WTC11 (cell line): ENCODE measurements around the gene AXIN2. TPM values are rescaled to one million over a fixed set of nuclear protein-coding genes. Genes with fewer than 3 reads are reported as not detected.

Source experiments
- ATF1 ChIP-seq: sonication (generic); formaldehyde crosslinking; IDR thresholded peaks from 2 replicates; pipeline ENCODE4 v1.8.1; 2023; ENCODE audit warnings: mild to moderate bottlenecking, moderate library complexity, missing genetic modification reagents
- CBFB ChIP-seq: sonication (generic); formaldehyde crosslinking; IDR thresholded peaks from 2 replicates; pipeline ENCODE4 v1.8.1; 2022; ENCODE audit warnings: mild to moderate bottlenecking, low read depth, missing genetic modification reagents
- CREM ChIP-seq: sonication (generic); formaldehyde crosslinking; IDR thresholded peaks from 2 replicates; pipeline ENCODE4 v1.8.1; 2022; ENCODE audit warnings: mild to moderate bottlenecking, missing genetic modification reagents, moderate library complexity
- EMX1 ChIP-seq: fragments of 250-450 bp; sonication (Bioruptor Pico); IDR thresholded peaks from 2 replicates; pipeline ENCODE4 v1.8.0; 2021; ENCODE audit warnings: mild to moderate bottlenecking
- ESRRA ChIP-seq: sonication (generic); formaldehyde crosslinking; IDR thresholded peaks from 2 replicates; pipeline ENCODE4 v1.8.1; 2022; ENCODE audit warnings: mild to moderate bottlenecking, missing genetic modification reagents, borderline replicate concordance
- ETV6 ChIP-seq: sonication (generic); formaldehyde crosslinking; IDR thresholded peaks from 2 replicates; pipeline ENCODE4 v1.8.1; 2022; ENCODE audit warnings: mild to moderate bottlenecking, missing genetic modification reagents
- GABPB1 ChIP-seq: sonication (generic); formaldehyde crosslinking; IDR thresholded peaks from 2 replicates; pipeline ENCODE4 v1.8.1; 2023; ENCODE audit warnings: mild to moderate bottlenecking, missing genetic modification reagents
- GTF2I ChIP-seq: fragments of 250-450 bp; sonication (Bioruptor Pico); conservative IDR thresholded peaks from 2 replicates; pipeline ENCODE4 v1.4.0; 2021; ENCODE audit warnings: mild to moderate bottlenecking
- HMGA2 ChIP-seq: fragments of 250-450 bp; sonication (Bioruptor Pico); IDR thresholded peaks from 2 replicates; pipeline ENCODE4 v1.4.0; 2021; ENCODE audit warnings: mild to moderate bottlenecking, moderate library complexity
- JAZF1 ChIP-seq: fragments of 250-450 bp; sonication (Bioruptor Pico); IDR thresholded peaks from 2 replicates; pipeline ENCODE4 v1.9.0; 2021; ENCODE audit warnings: moderate library complexity, mild to moderate bottlenecking, inconsistent platforms
- NFATC4 ChIP-seq: fragments of 250-450 bp; sonication (Bioruptor Pico); IDR thresholded peaks from 2 replicates; pipeline ENCODE4 v1.9.0; 2021; ENCODE audit warnings: mild to moderate bottlenecking
- NFE2L1 ChIP-seq: sonication (generic); formaldehyde crosslinking; IDR thresholded peaks from 2 replicates; pipeline ENCODE4 v1.8.1; 2023; ENCODE audit warnings: missing genetic modification reagents
- NR3C1 ChIP-seq: sonication (generic); formaldehyde crosslinking; conservative IDR thresholded peaks from 2 replicates; pipeline ENCODE4 v1.8.1; 2023; ENCODE audit warnings: low read depth, mild to moderate bottlenecking, missing genetic modification reagents
- OVOL2 ChIP-seq: fragments of 250-450 bp; sonication (Bioruptor Pico); IDR thresholded peaks from 2 replicates; pipeline ENCODE4 v1.9.0; 2021; ENCODE audit warnings: mild to moderate bottlenecking, borderline replicate concordance
- PRRX2 ChIP-seq: fragments of 250-450 bp; sonication (Bioruptor Pico); IDR thresholded peaks from 2 replicates; pipeline ENCODE4 v1.8.0; 2021; ENCODE audit warnings: mild to moderate bottlenecking
- RELA ChIP-seq: sonication (generic); formaldehyde crosslinking; IDR thresholded peaks from 2 replicates; pipeline ENCODE4 v1.8.1; 2022; ENCODE audit warnings: missing genetic modification reagents, mild to moderate bottlenecking, borderline replicate concordance
- SP1 ChIP-seq: sonication (generic); formaldehyde crosslinking; conservative IDR thresholded peaks from 2 replicates; pipeline ENCODE4 v1.8.1; 2022; ENCODE audit warnings: missing genetic modification reagents
- TCF7 ChIP-seq: sonication (generic); formaldehyde crosslinking; IDR thresholded peaks from 2 replicates; pipeline ENCODE4 v1.8.0; 2022; ENCODE audit warnings: mild to moderate bottlenecking, low read depth, missing genetic modification reagents, moderate library complexity
- TEAD1 ChIP-seq: sonication (generic); formaldehyde crosslinking; IDR thresholded peaks from 2 replicates; pipeline ENCODE4 v1.8.0; 2022; ENCODE audit warnings: mild to moderate bottlenecking, missing genetic modification reagents
- TEAD4 ChIP-seq: sonication (generic); formaldehyde crosslinking; IDR thresholded peaks from 2 replicates; pipeline ENCODE4 v1.8.0; 2022; ENCODE audit warnings: mild to moderate bottlenecking, missing genetic modification reagents
- TP53 ChIP-seq: sonication (generic); formaldehyde crosslinking; IDR thresholded peaks from 2 replicates; pipeline ENCODE4 v1.8.1; 2023; ENCODE audit warnings: mild to moderate bottlenecking, missing genetic modification reagents
- ZBTB21 ChIP-seq: sonication (generic); formaldehyde crosslinking; IDR thresholded peaks from 2 replicates; pipeline ENCODE4 v1.8.1; 2023; ENCODE audit warnings: mild to moderate bottlenecking, missing genetic modification reagents, borderline replicate concordance
- ZNF121 ChIP-seq: sonication (generic); formaldehyde crosslinking; IDR thresholded peaks from 2 replicates; pipeline ENCODE4 v1.8.0; 2023; ENCODE audit warnings: missing genetic modification reagents
- ZNF416 ChIP-seq: fragments of 250-450 bp; sonication (Bioruptor Pico); IDR thresholded peaks from 2 replicates; pipeline ENCODE4 v1.9.0; 2021; ENCODE audit warnings: mild to moderate bottlenecking, inconsistent platforms
- ZNF423 ChIP-seq: fragments of 250-450 bp; sonication (Bioruptor Pico); IDR thresholded peaks from 2 replicates; pipeline ENCODE4 v2.1.2; 2022; ENCODE audit warnings: mild to moderate bottlenecking, moderate library complexity
- ZNF671 ChIP-seq: fragments of 250-450 bp; sonication (Bioruptor Pico); IDR thresholded peaks from 2 replicates; pipeline ENCODE4 v1.8.0; 2021; ENCODE audit warnings: mild to moderate bottlenecking
- total RNA-seq: library from RNA; stranded (reverse); gene quantifications from 3 replicates; pipeline ENCODE4 v1.2.3, GENCODE V29; 2021
- TF ChIP-seq, protein P1 (sequence below): sonication (generic); formaldehyde crosslinking; IDR thresholded peaks from 2 replicates; pipeline ENCODE4 v1.8.1; 2022; ENCODE audit warnings: mild to moderate bottlenecking, missing genetic modification reagents, moderate library complexity, borderline replicate concordance
- TF ChIP-seq, protein P2 (sequence below): sonication (generic); formaldehyde crosslinking; IDR thresholded peaks from 2 replicates; pipeline ENCODE4 v1.8.0; 2022; ENCODE audit warnings: mild to moderate bottlenecking, missing genetic modification reagents
- TF ChIP-seq, protein P3 (sequence below): sonication (generic); formaldehyde crosslinking; conservative IDR thresholded peaks from 2 replicates; pipeline ENCODE4 v1.8.1; 2022; ENCODE audit warnings: mild to moderate bottlenecking, missing genetic modification reagents
- TF ChIP-seq, protein P4 (sequence below): sonication (generic); formaldehyde crosslinking; IDR thresholded peaks from 2 replicates; pipeline ENCODE4 v1.8.0; 2023; ENCODE audit warnings: mild to moderate bottlenecking, missing genetic modification reagents
- TF ChIP-seq, protein P5 (sequence below): sonication (generic); formaldehyde crosslinking; IDR thresholded peaks from 2 replicates; pipeline ENCODE4 v1.8.1; 2023; ENCODE audit warnings: mild to moderate bottlenecking, moderate library complexity, missing genetic modification reagents
- TF ChIP-seq, protein P6 (sequence below): sonication (generic); formaldehyde crosslinking; IDR thresholded peaks from 2 replicates; pipeline ENCODE4 v1.8.1; 2022; ENCODE audit warnings: missing genetic modification reagents, borderline replicate concordance
- TF ChIP-seq, protein P7 (sequence below): sonication (generic); formaldehyde crosslinking; IDR thresholded peaks from 2 replicates; pipeline ENCODE4 v1.8.1; 2023; ENCODE audit warnings: mild to moderate bottlenecking, missing genetic modification reagents

Gene AXIN2
- total RNA-seq, 1 experiment from 2014 or later, result 35.0 TPM

DNA sequence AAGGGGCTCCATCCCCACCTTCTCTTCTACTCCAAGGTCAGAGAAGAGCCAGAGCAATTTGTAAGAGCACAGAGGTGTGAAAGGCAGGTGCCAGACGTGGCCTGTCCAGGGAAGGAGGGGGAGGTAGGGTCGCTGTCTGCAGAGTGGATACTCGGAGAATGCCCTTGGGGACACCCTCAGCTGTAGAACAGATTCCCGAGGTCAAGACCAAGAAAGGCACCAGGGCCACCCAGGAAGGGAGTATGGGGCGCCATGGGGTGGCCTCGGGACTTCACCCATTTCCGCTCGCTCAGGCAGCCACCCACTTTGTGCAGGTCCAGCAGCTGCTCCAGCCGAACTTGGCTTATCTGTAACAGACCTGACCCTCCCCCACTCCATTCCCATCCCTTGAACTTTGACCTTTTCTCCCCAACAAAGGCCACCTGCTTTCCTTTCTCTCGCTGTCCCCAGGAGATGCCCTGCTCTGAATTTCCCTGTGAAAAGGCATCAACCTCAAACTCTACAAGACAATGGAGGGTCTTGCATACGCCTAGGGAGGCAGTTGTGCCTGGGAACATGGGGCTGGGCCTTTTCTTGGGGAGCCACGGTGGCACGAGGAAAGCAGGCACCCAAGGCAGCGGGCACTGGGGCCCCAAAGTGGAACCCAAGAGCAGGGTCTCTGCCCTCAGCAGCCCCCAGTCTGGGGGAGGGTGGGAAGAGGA lies 11.3 kb upstream of the AXIN2 start (continued):
- TF ChIP-seq, protein P1, sequence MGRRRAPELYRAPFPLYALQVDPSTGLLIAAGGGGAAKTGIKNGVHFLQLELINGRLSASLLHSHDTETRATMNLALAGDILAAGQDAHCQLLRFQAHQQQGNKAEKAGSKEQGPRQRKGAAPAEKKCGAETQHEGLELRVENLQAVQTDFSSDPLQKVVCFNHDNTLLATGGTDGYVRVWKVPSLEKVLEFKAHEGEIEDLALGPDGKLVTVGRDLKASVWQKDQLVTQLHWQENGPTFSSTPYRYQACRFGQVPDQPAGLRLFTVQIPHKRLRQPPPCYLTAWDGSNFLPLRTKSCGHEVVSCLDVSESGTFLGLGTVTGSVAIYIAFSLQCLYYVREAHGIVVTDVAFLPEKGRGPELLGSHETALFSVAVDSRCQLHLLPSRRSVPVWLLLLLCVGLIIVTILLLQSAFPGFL (CRISPR knock-in tag), result no peak
- TF ChIP-seq ETV6 (CRISPR knock-in tag), result peak; percentile 96
- TF ChIP-seq, protein P2, sequence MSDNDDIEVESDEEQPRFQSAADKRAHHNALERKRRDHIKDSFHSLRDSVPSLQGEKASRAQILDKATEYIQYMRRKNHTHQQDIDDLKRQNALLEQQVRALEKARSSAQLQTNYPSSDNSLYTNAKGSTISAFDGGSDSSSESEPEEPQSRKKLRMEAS (CRISPR knock-in tag), result peak; percentile 89
- no peak for TF ChIP-seq GABPB1 (CRISPR knock-in tag)
- TF ChIP-seq OVOL2 (CRISPR knock-in tag), result no peak
- TF ChIP-seq, protein P3, sequence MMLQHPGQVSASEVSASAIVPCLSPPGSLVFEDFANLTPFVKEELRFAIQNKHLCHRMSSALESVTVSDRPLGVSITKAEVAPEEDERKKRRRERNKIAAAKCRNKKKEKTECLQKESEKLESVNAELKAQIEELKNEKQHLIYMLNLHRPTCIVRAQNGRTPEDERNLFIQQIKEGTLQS, result no peak
- TF ChIP-seq, protein P4, sequence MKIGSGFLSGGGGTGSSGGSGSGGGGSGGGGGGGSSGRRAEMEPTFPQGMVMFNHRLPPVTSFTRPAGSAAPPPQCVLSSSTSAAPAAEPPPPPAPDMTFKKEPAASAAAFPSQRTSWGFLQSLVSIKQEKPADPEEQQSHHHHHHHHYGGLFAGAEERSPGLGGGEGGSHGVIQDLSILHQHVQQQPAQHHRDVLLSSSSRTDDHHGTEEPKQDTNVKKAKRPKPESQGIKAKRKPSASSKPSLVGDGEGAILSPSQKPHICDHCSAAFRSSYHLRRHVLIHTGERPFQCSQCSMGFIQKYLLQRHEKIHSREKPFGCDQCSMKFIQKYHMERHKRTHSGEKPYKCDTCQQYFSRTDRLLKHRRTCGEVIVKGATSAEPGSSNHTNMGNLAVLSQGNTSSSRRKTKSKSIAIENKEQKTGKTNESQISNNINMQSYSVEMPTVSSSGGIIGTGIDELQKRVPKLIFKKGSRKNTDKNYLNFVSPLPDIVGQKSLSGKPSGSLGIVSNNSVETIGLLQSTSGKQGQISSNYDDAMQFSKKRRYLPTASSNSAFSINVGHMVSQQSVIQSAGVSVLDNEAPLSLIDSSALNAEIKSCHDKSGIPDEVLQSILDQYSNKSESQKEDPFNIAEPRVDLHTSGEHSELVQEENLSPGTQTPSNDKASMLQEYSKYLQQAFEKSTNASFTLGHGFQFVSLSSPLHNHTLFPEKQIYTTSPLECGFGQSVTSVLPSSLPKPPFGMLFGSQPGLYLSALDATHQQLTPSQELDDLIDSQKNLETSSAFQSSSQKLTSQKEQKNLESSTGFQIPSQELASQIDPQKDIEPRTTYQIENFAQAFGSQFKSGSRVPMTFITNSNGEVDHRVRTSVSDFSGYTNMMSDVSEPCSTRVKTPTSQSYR (CRISPR knock-in tag), result peak; percentile 98
- no peak for TF ChIP-seq CREM (CRISPR knock-in tag)
- no peak for TF ChIP-seq HMGA2 (CRISPR knock-in tag)
- no peak for TF ChIP-seq EMX1 (CRISPR knock-in tag)
- 0 out of 2 replicates have a peak, but pooled peaks have one; percentile 29 for TF ChIP-seq ZNF416
- TF ChIP-seq PRRX2 (CRISPR knock-in tag), result 0 out of 2 replicates have a peak, but pooled peaks have one; percentile 31
- no peak for TF ChIP-seq RELA (CRISPR knock-in tag)
- TF ChIP-seq JAZF1 (CRISPR knock-in tag), result no peak
- TF ChIP-seq, protein P5, sequence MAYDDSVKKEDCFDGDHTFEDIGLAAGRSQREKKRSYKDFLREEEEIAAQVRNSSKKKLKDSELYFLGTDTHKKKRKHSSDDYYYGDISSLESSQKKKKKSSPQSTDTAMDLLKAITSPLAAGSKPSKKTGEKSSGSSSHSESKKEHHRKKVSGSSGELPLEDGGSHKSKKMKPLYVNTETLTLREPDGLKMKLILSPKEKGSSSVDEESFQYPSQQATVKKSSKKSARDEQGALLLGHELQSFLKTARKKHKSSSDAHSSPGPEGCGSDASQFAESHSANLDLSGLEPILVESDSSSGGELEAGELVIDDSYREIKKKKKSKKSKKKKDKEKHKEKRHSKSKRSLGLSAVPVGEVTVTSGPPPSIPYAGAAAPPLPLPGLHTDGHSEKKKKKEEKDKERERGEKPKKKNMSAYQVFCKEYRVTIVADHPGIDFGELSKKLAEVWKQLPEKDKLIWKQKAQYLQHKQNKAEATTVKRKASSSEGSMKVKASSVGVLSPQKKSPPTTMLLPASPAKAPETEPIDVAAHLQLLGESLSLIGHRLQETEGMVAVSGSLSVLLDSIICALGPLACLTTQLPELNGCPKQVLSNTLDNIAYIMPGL (CRISPR knock-in tag), result no peak
- TF ChIP-seq ZNF423 (CRISPR knock-in tag), result peak; percentile 97
- 0 out of 2 replicates have a peak, but pooled peaks have one; percentile 64 for TF ChIP-seq NR3C1 (CRISPR knock-in tag)
- TF ChIP-seq GTF2I (CRISPR knock-in tag), result no peak
- 0 out of 2 replicates have a peak, but pooled peaks have one; percentile 45 for TF ChIP-seq ZBTB21 (CRISPR knock-in tag)
- no peak for TF ChIP-seq ATF1 (CRISPR knock-in tag)
- peak; percentile 59 for TF ChIP-seq TEAD4
- TF ChIP-seq CBFB, result 0 out of 2 replicates have a peak, but pooled peaks have one; percentile 28
- 0 out of 2 replicates have a peak, but pooled peaks have one; percentile 41 for TF ChIP-seq TP53 (CRISPR knock-in tag)
- TF ChIP-seq TEAD1 (CRISPR knock-in tag), result peak; percentile 97
- no peak for TF ChIP-seq ESRRA
- TF ChIP-seq, protein P6, sequence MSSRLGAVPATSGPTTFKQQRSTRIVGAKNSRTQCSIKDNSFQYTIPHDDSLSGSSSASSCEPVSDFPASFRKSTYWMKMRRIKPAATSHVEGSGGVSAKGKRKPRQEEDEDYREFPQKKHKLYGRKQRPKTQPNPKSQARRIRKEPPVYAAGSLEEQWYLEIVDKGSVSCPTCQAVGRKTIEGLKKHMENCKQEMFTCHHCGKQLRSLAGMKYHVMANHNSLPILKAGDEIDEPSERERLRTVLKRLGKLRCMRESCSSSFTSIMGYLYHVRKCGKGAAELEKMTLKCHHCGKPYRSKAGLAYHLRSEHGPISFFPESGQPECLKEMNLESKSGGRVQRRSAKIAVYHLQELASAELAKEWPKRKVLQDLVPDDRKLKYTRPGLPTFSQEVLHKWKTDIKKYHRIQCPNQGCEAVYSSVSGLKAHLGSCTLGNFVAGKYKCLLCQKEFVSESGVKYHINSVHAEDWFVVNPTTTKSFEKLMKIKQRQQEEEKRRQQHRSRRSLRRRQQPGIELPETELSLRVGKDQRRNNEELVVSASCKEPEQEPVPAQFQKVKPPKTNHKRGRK (CRISPR knock-in tag), result 0 out of 2 replicates have a peak, but pooled peaks have one; percentile 48
- TF ChIP-seq ZNF671 (CRISPR knock-in tag), result 0 out of 2 replicates have a peak, but pooled peaks have one; percentile 18
- TF ChIP-seq NFE2L1, result peak; percentile 86
- TF ChIP-seq TCF7 (CRISPR knock-in tag), result no peak
- TF ChIP-seq ZNF121, result peak; percentile 60; the same call in 1 of the 2 replicates
- TF ChIP-seq, protein P7, sequence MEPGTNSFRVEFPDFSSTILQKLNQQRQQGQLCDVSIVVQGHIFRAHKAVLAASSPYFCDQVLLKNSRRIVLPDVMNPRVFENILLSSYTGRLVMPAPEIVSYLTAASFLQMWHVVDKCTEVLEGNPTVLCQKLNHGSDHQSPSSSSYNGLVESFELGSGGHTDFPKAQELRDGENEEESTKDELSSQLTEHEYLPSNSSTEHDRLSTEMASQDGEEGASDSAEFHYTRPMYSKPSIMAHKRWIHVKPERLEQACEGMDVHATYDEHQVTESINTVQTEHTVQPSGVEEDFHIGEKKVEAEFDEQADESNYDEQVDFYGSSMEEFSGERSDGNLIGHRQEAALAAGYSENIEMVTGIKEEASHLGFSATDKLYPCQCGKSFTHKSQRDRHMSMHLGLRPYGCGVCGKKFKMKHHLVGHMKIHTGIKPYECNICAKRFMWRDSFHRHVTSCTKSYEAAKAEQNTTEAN (CRISPR knock-in tag), result peak; percentile 46; the same call in 1 of the 2 replicates
- peak; percentile 80 for TF ChIP-seq SP1 (CRISPR knock-in tag)
- no peak for TF ChIP-seq NFATC4
